HepG2 (cell line): ENCODE results near the gene SLC51B. TPM values are rescaled to one million over a fixed set of nuclear protein-coding genes. Genes with fewer than 3 reads are reported as not detected.
A peak's percentile ranks its signal among the peaks of the same experiment; 100 is the strongest.

Source experiments
- CTCF ChIP-seq: sonication (generic); formaldehyde crosslinking; IDR thresholded peaks from 2 replicates; pipeline ENCODE4 v1.5.0; 2020; ENCODE audit warnings: mild to moderate bottlenecking, missing genetic modification reagents, moderate library complexity
- ETV5 ChIP-seq: IDR thresholded peaks from 2 replicates; pipeline ENCODE4 v1.6.1; 2018; ENCODE audit warnings: missing biosample characterization, missing genetic modification reagents, inconsistent platforms, borderline replicate concordance
- GFI1 ChIP-seq: sonication (generic); formaldehyde crosslinking; IDR thresholded peaks from 2 replicates; pipeline ENCODE4 v1.5.0; 2020; ENCODE audit warnings: missing genetic modification reagents, mild to moderate bottlenecking, borderline replicate concordance
- HDAC1 ChIP-seq: sonication (generic); formaldehyde crosslinking; IDR thresholded peaks from 2 replicates; pipeline ENCODE4 v1.5.1; 2020; ENCODE audit warnings: mild to moderate bottlenecking, missing genetic modification reagents
- KLF11 ChIP-seq: IDR thresholded peaks from 2 replicates; pipeline ENCODE4 v1.6.1; 2016; ENCODE audit warnings: missing compliant biosample characterization
- MLXIP ChIP-seq: sonication (generic); formaldehyde crosslinking; IDR thresholded peaks from 2 replicates; pipeline ENCODE4 v1.9.0; 2021; ENCODE audit warnings: missing genetic modification reagents, borderline replicate concordance
- SIX1 ChIP-seq: sonication (generic); formaldehyde crosslinking; IDR thresholded peaks from 2 replicates; pipeline ENCODE4 v1.4.0; 2020; ENCODE audit warnings: missing genetic modification reagents, borderline replicate concordance
- TBX2 ChIP-seq: sonication (generic); formaldehyde crosslinking; IDR thresholded peaks from 2 replicates; pipeline ENCODE4 v1.5.0; 2020; ENCODE audit warnings: missing genetic modification reagents, mild to moderate bottlenecking, borderline replicate concordance
- TEAD3 ChIP-seq: optimal IDR thresholded peaks from 2 replicates; pipeline ENCODE3; 2016; ENCODE audit warnings: borderline replicate concordance
- TGIF2 ChIP-seq: IDR thresholded peaks from 2 replicates; pipeline ENCODE4 v1.6.1; 2016; ENCODE audit warnings: control low read depth, missing compliant biosample characterization
- ZBTB34 ChIP-seq: sonication (generic); formaldehyde crosslinking; IDR thresholded peaks from 2 replicates; pipeline ENCODE4 v1.8.0; 2022; ENCODE audit warnings: mild to moderate bottlenecking, missing genetic modification reagents
- ZFP91 ChIP-seq: sonication (generic); formaldehyde crosslinking; IDR thresholded peaks from 2 replicates; pipeline ENCODE4 v1.9.0; 2022; ENCODE audit warnings: missing genetic modification reagents, mild to moderate bottlenecking, borderline replicate concordance
- ZNF121 ChIP-seq: sonication (generic); formaldehyde crosslinking; IDR thresholded peaks from 2 replicates; pipeline ENCODE4 v1.5.0; 2020; ENCODE audit warnings: mild to moderate bottlenecking, missing genetic modification reagents
- ZNF557 ChIP-seq: sonication (generic); formaldehyde crosslinking; IDR thresholded peaks from 2 replicates; pipeline ENCODE4 v1.4.0; 2020; ENCODE audit warnings: missing genetic modification reagents
- ZNF687 ChIP-seq: sonication (generic); formaldehyde crosslinking; IDR thresholded peaks from 2 replicates; pipeline ENCODE4 v1.5.1; 2020; ENCODE audit warnings: mild to moderate bottlenecking, missing genetic modification reagents, moderate library complexity
- ZNF792 ChIP-seq: IDR thresholded peaks from 2 replicates; pipeline ENCODE4 v1.6.1; 2016
- ZSCAN21 ChIP-seq: sonication (generic); formaldehyde crosslinking; IDR thresholded peaks from 2 replicates; pipeline ENCODE4 v1.8.0; 2022; ENCODE audit warnings: mild to moderate bottlenecking, missing genetic modification reagents, moderate library complexity, borderline replicate concordance
- polyA plus RNA-seq, 8 experiments: library from polyadenylated mRNA; depleted of rRNA in 3 of 8; stranded (reverse) in 7 of 8; unstranded in 1 of 8; fragments of >200 nt; fragmentation: Illumina TruSeq in 4 of 8; extraction: Trizol in 4 of 8; gene quantifications; 2 replicates each; pipeline versions ENCODE4 v1.2.1 to v1.2.3, GENCODE V29; 2011 to 2016; ENCODE audit warnings: low read depth in 4 of 8, missing spikeins in 1 of 8, mixed read lengths in 1 of 8; ENCODE audit not compliant: insufficient read depth in 1 of 8
- total RNA-seq, 5 experiments: library from RNA; depleted of rRNA; stranded (reverse); fragments of >200 nt; fragmentation: Illumina TruSeq; extraction: Trizol; gene quantifications; 2 replicates each; pipeline ENCODE4 v1.2.3, GENCODE V29; 2016; ENCODE audit warnings: low read depth in 1 of 5

SLC51B gene
- total and polyA plus RNA-seq, 2 of the 13 experiments (the other 11 are each of a cell fraction or from before 2014, with no cell fraction given), result 14.9 to 17.1 TPM

GRCh38 chr15:65032801-65033537 is 12.2 kb upstream of the SLC51B start (continued):
- TF ChIP-seq ZFP91 (CRISPR knock-in tag) (peak; percentile 85), ZNF687 (CRISPR knock-in tag) (peak; percentile 85), SIX1 (CRISPR knock-in tag) (0 out of 2 replicates have a peak, but pooled peaks have one; percentile 13), GFI1 (peak; percentile 96), CTCF (CRISPR knock-in tag) (peak; percentile 99), MLXIP (CRISPR knock-in tag) (no peak), ZNF792 (CRISPR knock-in tag) (0 out of 2 replicates have a peak, but pooled peaks have one; percentile 49), KLF11 (CRISPR knock-in tag) (peak; percentile 25; the same call in 1 of the 2 replicates), ZSCAN21 (CRISPR knock-in tag) (peak; percentile 53; the same call in 1 of the 2 replicates), TGIF2 (CRISPR knock-in tag) (peak; percentile 96), TBX2 (peak; percentile 84), ZBTB34 (CRISPR knock-in tag) (no peak), ETV5 (CRISPR knock-in tag) (peak; percentile 48; the same call in 1 of the 2 replicates), HDAC1 (CRISPR knock-in tag) (peak; percentile 72), ZNF557 (CRISPR knock-in tag) (no peak), ZNF121 (CRISPR knock-in tag) (peak; percentile 41; the same call in 1 of the 2 replicates), TEAD3 (peak; percentile 87)
